B cell (primary cell): ENCODE measurements around the gene SERGEF.

Source experiments
- EZH2 ChIP-seq: IDR thresholded peaks from 2 replicates; pipeline ENCODE4 v1.6.1; 2012; ENCODE audit warnings: borderline replicate concordance, low read depth, mild to moderate bottlenecking, moderate library complexity, low read length; ENCODE audit not compliant: insufficient read depth, poor library complexity, severe bottlenecking
- TF ChIP-seq, protein P1 (sequence below): fragments of 200-600 bp; IDR thresholded peaks from one replicate; pipeline ENCODE4 v1.8.0; 2022; ENCODE audit warnings: antibody characterized with exemption, mild to moderate bottlenecking

DNA sequence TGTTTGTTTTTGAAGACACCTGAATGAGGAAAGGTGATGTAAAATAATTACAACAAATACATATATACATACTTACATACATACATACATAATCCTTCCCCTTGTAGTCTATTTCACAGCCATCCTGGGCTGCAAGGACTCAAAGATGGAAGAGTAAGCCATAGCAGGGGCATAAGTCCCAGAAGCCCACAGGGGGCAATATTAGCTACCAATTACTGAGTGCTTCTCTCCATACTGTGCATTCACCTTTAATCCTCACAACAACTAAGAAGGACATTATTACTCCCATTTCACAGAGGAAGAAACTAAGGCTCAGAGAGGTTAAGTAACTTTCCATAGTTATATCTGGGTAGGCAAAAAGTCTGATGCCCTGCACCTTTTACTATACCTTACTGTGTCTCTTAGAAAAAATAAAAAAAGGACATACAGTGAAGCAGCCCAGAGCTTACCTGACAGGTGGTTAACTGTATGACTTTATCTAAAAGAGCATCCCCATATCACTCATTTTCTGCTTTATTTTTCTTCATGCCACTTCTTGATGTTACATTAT, 2.7 kb downstream of the SERGEF start:
- TF ChIP-seq, protein P1, sequence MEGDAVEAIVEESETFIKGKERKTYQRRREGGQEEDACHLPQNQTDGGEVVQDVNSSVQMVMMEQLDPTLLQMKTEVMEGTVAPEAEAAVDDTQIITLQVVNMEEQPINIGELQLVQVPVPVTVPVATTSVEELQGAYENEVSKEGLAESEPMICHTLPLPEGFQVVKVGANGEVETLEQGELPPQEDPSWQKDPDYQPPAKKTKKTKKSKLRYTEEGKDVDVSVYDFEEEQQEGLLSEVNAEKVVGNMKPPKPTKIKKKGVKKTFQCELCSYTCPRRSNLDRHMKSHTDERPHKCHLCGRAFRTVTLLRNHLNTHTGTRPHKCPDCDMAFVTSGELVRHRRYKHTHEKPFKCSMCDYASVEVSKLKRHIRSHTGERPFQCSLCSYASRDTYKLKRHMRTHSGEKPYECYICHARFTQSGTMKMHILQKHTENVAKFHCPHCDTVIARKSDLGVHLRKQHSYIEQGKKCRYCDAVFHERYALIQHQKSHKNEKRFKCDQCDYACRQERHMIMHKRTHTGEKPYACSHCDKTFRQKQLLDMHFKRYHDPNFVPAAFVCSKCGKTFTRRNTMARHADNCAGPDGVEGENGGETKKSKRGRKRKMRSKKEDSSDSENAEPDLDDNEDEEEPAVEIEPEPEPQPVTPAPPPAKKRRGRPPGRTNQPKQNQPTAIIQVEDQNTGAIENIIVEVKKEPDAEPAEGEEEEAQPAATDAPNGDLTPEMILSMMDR, result no peak
- TF ChIP-seq EZH2, result no peak
